ENCODE results near the gene ELFN2. TPM values are rescaled to one million over a fixed set of nuclear protein-coding genes. Genes with fewer than 3 reads are reported as not detected.

Gene ELFN2
- total RNA-seq, 1 donor from 2014 or later, result 0.36 TPM

- H3K4me1 Mint-ChIP-seq (ENCODE audit: low read depth), result no peaks in the 10 kb centered on the region
- no peaks in the 10 kb centered on the region for H3K9me3 Mint-ChIP-seq (ENCODE audit: low read depth)
- peaks cover 18% of the 10 kb centered on the region for H3K27me3 Mint-ChIP-seq
- H3K27ac Mint-ChIP-seq, result no peak overlapping the region
- no peak for DNase-seq (ENCODE audit: low spot score, unreplicated experiment)
- TF ChIP-seq CTCF (IDR thresholded peaks at IDR 0.05; ENCODE audit: unreplicated experiment), result no peak
- H3K4me3 Mint-ChIP-seq (ENCODE audit: low read depth), result no peak overlapping the region
- no peaks in the 10 kb centered on the region for H3K36me3 Mint-ChIP-seq (ENCODE audit: insufficient read depth)
Measured at GRCh38 chr22:37467391-37467955, 40.2 kb upstream of the ELFN2 start.

GRCh38 chr22:37464181-37464580, 36.9 kb upstream of the ELFN2 start:
- H3K27ac Mint-ChIP-seq, result no peak overlapping the region
- H3K36me3 Mint-ChIP-seq (ENCODE audit: insufficient read depth), result no peaks in the 10 kb centered on the region
- DNase-seq (ENCODE audit: low spot score, unreplicated experiment), result no peak
- H3K27me3 Mint-ChIP-seq, result peaks cover 23% of the 10 kb centered on the region
- no peak overlapping the region for H3K4me3 Mint-ChIP-seq (ENCODE audit: low read depth)
- H3K4me1 Mint-ChIP-seq (ENCODE audit: low read depth), result no peaks in the 10 kb centered on the region
- H3K9me3 Mint-ChIP-seq (ENCODE audit: low read depth), result no peaks in the 10 kb centered on the region
- TF ChIP-seq CTCF (IDR thresholded peaks at IDR 0.05; ENCODE audit: unreplicated experiment), result no peak

DNA sequence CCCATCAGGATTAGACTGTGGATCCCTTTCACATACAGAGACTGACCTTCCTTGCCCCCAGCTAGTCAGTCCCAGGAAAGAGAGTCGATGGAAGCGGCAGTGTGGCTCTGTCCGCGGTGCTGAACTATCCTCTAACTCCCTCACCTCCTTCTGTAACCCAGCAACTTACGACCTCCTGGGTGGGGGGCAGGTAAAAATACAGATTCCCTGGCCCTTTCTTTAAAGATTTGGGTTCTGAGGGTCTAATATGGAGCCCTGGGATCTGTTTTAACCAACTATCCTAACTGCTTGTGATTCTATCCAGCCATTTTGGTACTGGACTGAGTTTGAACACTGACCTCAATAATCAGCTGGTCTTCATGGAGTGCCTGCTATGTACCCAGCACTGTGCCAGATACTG, 35.7 kb upstream of the ELFN2 start:
- H3K27me3 Mint-ChIP-seq, result peaks cover 27% of the 10 kb centered on the region
- no peak overlapping the region for H3K4me3 Mint-ChIP-seq (ENCODE audit: low read depth)

GRCh38 chr22:37462436-37462835, 35.2 kb upstream of the ELFN2 start:
- no peak overlapping the region for H3K4me3 Mint-ChIP-seq (ENCODE audit: low read depth)
- no peaks in the 10 kb centered on the region for H3K36me3 Mint-ChIP-seq (ENCODE audit: insufficient read depth)
- H3K27me3 Mint-ChIP-seq, result peaks cover 31% of the 10 kb centered on the region
- H3K27ac Mint-ChIP-seq, result no peak overlapping the region
- DNase-seq (ENCODE audit: low spot score, unreplicated experiment), result no peak
- H3K4me1 Mint-ChIP-seq (ENCODE audit: low read depth), result no peaks in the 10 kb centered on the region
- no peaks in the 10 kb centered on the region for H3K9me3 Mint-ChIP-seq (ENCODE audit: low read depth)
- no peak for TF ChIP-seq CTCF (IDR thresholded peaks at IDR 0.05; ENCODE audit: unreplicated experiment)

More for the DNA sequence above, 35.7 kb upstream of the ELFN2 start:
- TF ChIP-seq CTCF (IDR thresholded peaks at IDR 0.05; ENCODE audit: unreplicated experiment), result no peak
- Mint-ChIP-seq H3K36me3 (ENCODE audit: insufficient read depth) (no peaks in the 10 kb centered on the region), H3K27ac (no peak overlapping the region), H3K9me3 (ENCODE audit: low read depth) (no peaks in the 10 kb centered on the region), H3K4me1 (ENCODE audit: low read depth) (no peaks in the 10 kb centered on the region)
- peak; percentile 47 for DNase-seq (ENCODE audit: low spot score, unreplicated experiment)

GRCh38 chr22:37461961-37462360, 34.7 kb upstream of the ELFN2 start:
- no peaks in the 10 kb centered on the region for H3K36me3 Mint-ChIP-seq (ENCODE audit: insufficient read depth)
- TF ChIP-seq CTCF (IDR thresholded peaks at IDR 0.05; ENCODE audit: unreplicated experiment), result no peak
- H3K27ac Mint-ChIP-seq, result no peak overlapping the region
- H3K4me1 Mint-ChIP-seq (ENCODE audit: low read depth), result no peaks in the 10 kb centered on the region
- no peaks in the 10 kb centered on the region for H3K9me3 Mint-ChIP-seq (ENCODE audit: low read depth)
- H3K27me3 Mint-ChIP-seq, result peaks cover 32% of the 10 kb centered on the region
- DNase-seq (ENCODE audit: low spot score, unreplicated experiment), result no peak
- no peak overlapping the region for H3K4me3 Mint-ChIP-seq (ENCODE audit: low read depth)

Data from progenitor cell of endocrine pancreas (in vitro differentiated cells).